ENCODE results near the gene CCDC102B.
"Not testable (repeated sequence)": the region's sequence is repeated elsewhere in the genome, so short reads cannot be mapped to it uniquely, and the experiment has no call there.

The CCDC102B gene

DNA sequence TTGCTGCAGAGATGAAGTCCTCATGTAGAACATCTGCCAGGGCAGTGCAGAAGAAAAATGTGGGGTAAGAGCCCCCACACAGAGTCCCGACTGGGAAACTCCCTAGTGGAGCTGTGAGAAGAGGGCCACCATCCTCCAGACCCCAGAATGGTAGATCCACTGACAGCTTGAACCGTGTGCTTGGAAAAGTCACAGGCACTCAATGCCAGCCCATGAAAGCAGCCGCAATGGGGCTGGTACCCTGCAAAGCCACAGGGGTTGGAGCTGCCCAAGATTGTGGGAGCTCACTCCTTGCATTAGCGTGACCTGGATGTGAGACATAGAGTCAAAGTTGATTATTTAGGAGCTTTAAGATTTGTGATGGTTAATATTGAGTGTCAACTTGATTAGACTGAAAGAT lies 197.8 kb downstream of the CCDC102B start:
- no peaks in the 10 kb centered on the region for H3K36me3 Mint-ChIP-seq
- H3K4me3 Mint-ChIP-seq = no peak overlapping the region
- H3K27me3 Mint-ChIP-seq = no peaks in the 10 kb centered on the region
- no peak overlapping the region for H3K27ac Mint-ChIP-seq
- no peak for DNase-seq
- CTCF ChIA-PET = no interaction called here
- no peaks in the 10 kb centered on the region for H3K4me1 Mint-ChIP-seq
- H3K9me3 Mint-ChIP-seq = peaks cover 2% of the 10 kb centered on the region

- CTCF ChIA-PET = no interaction called here
- Mint-ChIP-seq H3K4me1 (no peaks in the 10 kb centered on the region), H3K36me3 (no peaks in the 10 kb centered on the region), H3K4me3 (no peak overlapping the region), H3K27me3 (no peaks in the 10 kb centered on the region), H3K9me3 (peaks cover 2% of the 10 kb centered on the region), H3K27ac (no peak overlapping the region)
- no peak for DNase-seq
Measured at GRCh38 chr18:68997845-68998244, 200.0 kb downstream of the CCDC102B start.

DNA sequence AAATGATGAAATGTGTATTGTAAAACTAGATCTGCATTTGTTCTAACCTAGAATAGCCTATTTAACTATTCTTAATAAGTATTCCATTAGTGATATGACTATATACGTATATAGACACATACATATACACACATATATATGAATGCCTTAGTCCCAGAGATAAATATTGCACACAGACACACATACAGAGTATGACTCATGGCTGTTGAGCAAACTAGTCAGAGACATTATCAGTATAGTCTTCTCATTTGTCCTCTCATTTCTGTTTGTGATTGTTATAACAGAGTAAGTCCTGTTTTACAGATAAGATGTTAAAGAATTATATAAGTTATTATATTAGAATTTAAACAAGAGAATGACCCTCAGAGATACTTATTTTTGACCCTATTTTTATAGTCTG lies 202.5 kb downstream of the CCDC102B start:
- H3K9me3 Mint-ChIP-seq = no peaks in the 10 kb centered on the region
- no peaks in the 10 kb centered on the region for H3K36me3 Mint-ChIP-seq

DNA sequence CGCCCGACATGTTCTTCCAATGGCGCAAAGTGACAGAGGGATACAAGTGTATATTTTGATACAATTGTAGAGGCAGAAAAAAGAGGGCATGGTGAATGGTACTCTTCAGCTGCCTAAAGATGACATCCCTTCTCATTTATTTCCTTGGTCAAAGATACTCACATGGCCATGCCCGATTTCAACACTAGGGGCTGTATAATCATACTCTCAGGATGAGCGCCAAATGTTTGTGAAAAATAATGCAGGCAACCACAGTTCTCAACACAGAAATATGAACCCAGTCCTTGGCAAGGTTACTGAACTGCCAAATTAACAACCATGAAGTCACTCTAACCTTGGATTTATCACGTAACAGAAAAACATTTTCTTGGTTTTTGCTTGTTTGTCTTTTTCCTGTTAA lies 204.4 kb downstream of the CCDC102B start:
- no peaks in the 10 kb centered on the region for H3K9me3 Mint-ChIP-seq
- H3K27me3 Mint-ChIP-seq = no peaks in the 10 kb centered on the region
- CTCF ChIA-PET = no interaction called here
- H3K4me3 Mint-ChIP-seq = no peak overlapping the region
- H3K36me3 Mint-ChIP-seq = no peaks in the 10 kb centered on the region
- no peak overlapping the region for H3K27ac Mint-ChIP-seq
- no peaks in the 10 kb centered on the region for H3K4me1 Mint-ChIP-seq
- no peak for DNase-seq

More for the DNA sequence above, 202.5 kb downstream of the CCDC102B start:
- H3K27me3 Mint-ChIP-seq = no peaks in the 10 kb centered on the region
- H3K27ac Mint-ChIP-seq = no peak overlapping the region
- DNase-seq = no peak
- H3K4me1 Mint-ChIP-seq = no peaks in the 10 kb centered on the region
- no peak overlapping the region for H3K4me3 Mint-ChIP-seq
- CTCF ChIA-PET = no interaction called here

- H3K27ac Mint-ChIP-seq, CTCF ChIA-PET, H3K4me3 Mint-ChIP-seq, H3K4me1 Mint-ChIP-seq, H3K27me3 Mint-ChIP-seq, H3K9me3 Mint-ChIP-seq, DNase-seq, H3K36me3 Mint-ChIP-seq: not testable (repeated sequence)
Measured at GRCh38 chr18:69006212-69006611, 208.3 kb downstream of the CCDC102B start.

GRCh38 chr18:69008538-69008937 lies 210.7 kb downstream of the CCDC102B start:
- H3K4me3 Mint-ChIP-seq = no peak overlapping the region
- CTCF ChIA-PET = no interaction called here
- no peak overlapping the region for H3K27ac Mint-ChIP-seq
- H3K27me3 Mint-ChIP-seq = no peaks in the 10 kb centered on the region
- no peaks in the 10 kb centered on the region for H3K9me3 Mint-ChIP-seq
- H3K36me3 Mint-ChIP-seq = no peaks in the 10 kb centered on the region
- H3K4me1 Mint-ChIP-seq = no peaks in the 10 kb centered on the region
- DNase-seq = no peak

- Mint-ChIP-seq H3K4me1 (no peaks in the 10 kb centered on the region), H3K27me3 (no peaks in the 10 kb centered on the region), H3K27ac (no peak overlapping the region), H3K36me3 (no peaks in the 10 kb centered on the region), H3K9me3 (no peaks in the 10 kb centered on the region), H3K4me3 (no peak overlapping the region)
- no peak for DNase-seq
- CTCF ChIA-PET = no interaction called here
Measured at GRCh38 chr18:69021211-69021805, 223.4 kb downstream of the CCDC102B start.

DNA sequence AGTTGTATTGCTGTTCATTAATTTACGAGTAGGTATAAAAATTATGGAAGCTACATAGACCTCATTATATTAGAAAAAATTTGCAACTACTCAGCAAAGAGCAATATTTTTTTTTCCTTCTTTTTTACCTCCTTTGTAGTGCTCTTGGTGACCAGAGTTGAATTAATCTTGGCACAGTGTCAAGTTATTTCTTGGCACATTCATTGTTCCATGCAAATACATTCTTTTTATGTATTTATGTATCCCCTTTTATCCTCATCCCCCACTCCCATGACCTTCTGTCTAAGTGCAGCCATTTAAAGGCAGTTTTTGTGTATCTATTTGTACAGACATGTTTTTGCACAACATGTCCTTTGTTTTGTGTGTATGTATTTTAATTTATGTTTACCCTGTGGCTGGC lies 224.5 kb downstream of the CCDC102B start:
- Mint-ChIP-seq H3K4me1 (no peaks in the 10 kb centered on the region), H3K27ac (no peak overlapping the region), H3K4me3 (no peak overlapping the region), H3K9me3 (no peaks in the 10 kb centered on the region), H3K36me3 (no peaks in the 10 kb centered on the region), H3K27me3 (no peaks in the 10 kb centered on the region)
- CTCF ChIA-PET = no interaction called here
- DNase-seq = no peak

- CTCF ChIA-PET = no interaction called here
- no peaks in the 10 kb centered on the region for H3K4me1 Mint-ChIP-seq
- no peaks in the 10 kb centered on the region for H3K36me3 Mint-ChIP-seq
- H3K9me3 Mint-ChIP-seq = no peaks in the 10 kb centered on the region
- DNase-seq = no peak
- H3K27ac Mint-ChIP-seq = no peak overlapping the region
- no peaks in the 10 kb centered on the region for H3K27me3 Mint-ChIP-seq
- no peak overlapping the region for H3K4me3 Mint-ChIP-seq
Measured at GRCh38 chr18:69031571-69031970, 233.7 kb downstream of the CCDC102B start.

GRCh38 chr18:69032009-69032408 lies 234.1 kb downstream of the CCDC102B start:
- CTCF ChIA-PET = no interaction called here
- no peaks in the 10 kb centered on the region for H3K27me3 Mint-ChIP-seq
- no peaks in the 10 kb centered on the region for H3K36me3 Mint-ChIP-seq
- no peaks in the 10 kb centered on the region for H3K4me1 Mint-ChIP-seq
- H3K9me3 Mint-ChIP-seq = no peaks in the 10 kb centered on the region
- no peak overlapping the region for H3K27ac Mint-ChIP-seq
- no peak for DNase-seq
- H3K4me3 Mint-ChIP-seq = no peak overlapping the region

DNA sequence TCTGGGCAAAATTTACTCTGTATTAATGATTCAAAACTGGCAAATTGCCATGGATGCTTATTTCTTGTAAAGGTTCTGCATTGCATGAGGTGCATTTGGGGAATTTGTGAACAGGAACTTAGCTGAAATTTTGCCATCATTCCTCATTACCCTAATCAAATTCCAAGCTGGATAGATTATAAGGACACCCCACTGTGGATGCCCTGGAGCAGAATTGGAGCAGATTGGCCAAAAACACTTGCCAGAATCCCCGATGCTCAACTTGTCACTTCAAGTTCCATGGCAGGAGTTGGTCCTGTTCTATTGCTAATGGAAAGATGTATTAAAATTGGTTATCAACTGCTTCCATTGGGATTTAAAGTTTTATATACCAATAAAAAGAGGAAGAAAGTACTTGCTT lies 237.9 kb downstream of the CCDC102B start:
- CTCF ChIA-PET = no interaction called here
- H3K27me3 Mint-ChIP-seq = no peaks in the 10 kb centered on the region
- no peaks in the 10 kb centered on the region for H3K9me3 Mint-ChIP-seq
- H3K27ac Mint-ChIP-seq = no peak overlapping the region
- H3K36me3 Mint-ChIP-seq = no peaks in the 10 kb centered on the region
- no peak for DNase-seq
- no peaks in the 10 kb centered on the region for H3K4me1 Mint-ChIP-seq
- no peak overlapping the region for H3K4me3 Mint-ChIP-seq

DNA sequence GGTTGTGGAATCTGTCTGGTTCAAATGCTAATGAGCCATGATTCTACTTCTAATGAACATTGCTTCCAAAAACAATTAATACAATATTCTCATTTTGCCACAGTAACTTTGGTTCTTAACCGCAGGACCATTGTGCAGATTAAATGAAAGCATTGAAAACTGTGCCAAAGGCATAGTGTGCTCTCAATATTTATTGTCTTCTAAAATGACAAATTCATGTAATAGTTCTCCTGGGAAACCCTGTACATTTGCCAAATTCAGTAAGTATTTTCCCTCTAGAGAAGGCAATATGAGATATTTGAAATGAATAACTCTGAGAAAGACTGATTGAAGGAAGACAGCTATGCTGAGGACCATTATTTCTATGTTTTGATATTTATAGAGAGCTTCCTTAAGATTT lies 246.3 kb downstream of the CCDC102B start:
- Mint-ChIP-seq H3K36me3 (no peaks in the 10 kb centered on the region), H3K9me3 (no peaks in the 10 kb centered on the region), H3K27ac (no peak overlapping the region), H3K27me3 (no peaks in the 10 kb centered on the region), H3K4me3 (no peak overlapping the region), H3K4me1 (no peaks in the 10 kb centered on the region)
- CTCF ChIA-PET = no interaction called here
- no peak for DNase-seq

DNA sequence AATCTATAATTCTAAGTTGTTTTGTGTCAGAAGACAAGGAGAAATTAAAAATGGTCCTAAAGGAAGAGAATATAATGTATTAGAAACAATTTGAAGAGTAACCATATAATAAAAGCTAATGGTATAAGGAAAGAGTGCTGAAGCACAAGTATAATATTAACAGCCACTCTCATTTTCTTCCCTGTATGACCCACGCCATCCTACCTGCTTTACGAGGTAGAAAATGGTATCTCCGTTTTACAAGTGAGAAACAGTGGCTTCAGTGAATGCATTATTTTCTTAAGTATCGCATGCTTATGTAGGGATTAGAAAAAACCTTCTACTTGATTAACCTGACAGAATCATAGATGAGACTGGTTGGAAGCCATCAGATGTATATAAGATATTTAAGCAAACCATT lies 266.2 kb downstream of the CCDC102B start:
- no peaks in the 10 kb centered on the region for H3K36me3 Mint-ChIP-seq
- CTCF ChIA-PET = no interaction called here
- H3K27ac Mint-ChIP-seq = no peak overlapping the region
- DNase-seq = no peak
- no peaks in the 10 kb centered on the region for H3K4me1 Mint-ChIP-seq
- no peak overlapping the region for H3K4me3 Mint-ChIP-seq
- H3K27me3 Mint-ChIP-seq = no peaks in the 10 kb centered on the region
- H3K9me3 Mint-ChIP-seq = no peaks in the 10 kb centered on the region

- CTCF ChIA-PET = no interaction called here
- H3K4me3 Mint-ChIP-seq = no peak overlapping the region
- H3K4me1 Mint-ChIP-seq = no peaks in the 10 kb centered on the region
- no peaks in the 10 kb centered on the region for H3K36me3 Mint-ChIP-seq
- no peak overlapping the region for H3K27ac Mint-ChIP-seq
- H3K27me3 Mint-ChIP-seq = no peaks in the 10 kb centered on the region
- H3K9me3 Mint-ChIP-seq = no peaks in the 10 kb centered on the region
- DNase-seq = no peak
Measured at GRCh38 chr18:69067048-69067447, 269.2 kb downstream of the CCDC102B start.

DNA sequence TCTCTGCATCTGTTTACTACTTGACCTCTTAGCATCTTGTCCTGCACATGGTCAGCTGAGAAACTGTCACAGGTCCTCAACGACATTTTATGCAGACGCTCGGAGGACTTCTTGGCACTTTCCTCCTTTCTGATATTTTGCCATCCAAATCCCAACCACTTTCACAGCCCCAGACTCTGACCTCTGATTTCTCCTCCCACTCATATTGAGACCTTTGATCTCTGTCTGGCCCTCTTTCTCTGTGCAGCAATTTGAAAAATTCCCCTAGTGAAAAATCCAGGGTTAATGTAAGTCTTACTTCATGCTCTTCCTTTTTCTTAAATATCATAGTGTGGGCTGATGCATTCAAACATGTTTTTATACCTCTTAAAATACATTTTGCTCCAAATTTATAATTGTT lies 273.8 kb downstream of the CCDC102B start:
- CTCF ChIA-PET = no interaction called here
- H3K9me3 Mint-ChIP-seq = no peaks in the 10 kb centered on the region
- no peaks in the 10 kb centered on the region for H3K36me3 Mint-ChIP-seq
- no peaks in the 10 kb centered on the region for H3K4me1 Mint-ChIP-seq
- H3K27me3 Mint-ChIP-seq = no peaks in the 10 kb centered on the region
- no peak for DNase-seq
- H3K4me3 Mint-ChIP-seq = no peak overlapping the region
- no peak overlapping the region for H3K27ac Mint-ChIP-seq

GRCh38 chr18:69081846-69082245 lies 284.0 kb downstream of the CCDC102B start:
- Mint-ChIP-seq H3K4me1 (no peaks in the 10 kb centered on the region), H3K36me3 (no peaks in the 10 kb centered on the region), H3K27me3 (no peaks in the 10 kb centered on the region), H3K4me3 (no peak overlapping the region), H3K27ac (no peak overlapping the region), H3K9me3 (no peaks in the 10 kb centered on the region)
- no peak for DNase-seq
- CTCF ChIA-PET = no interaction called here
